ENCODE data around the gene PFKFB3.
"Not testable (repeated sequence)": the region's sequence is repeated elsewhere in the genome, so short reads cannot be mapped to it uniquely, and the experiment has no call there.

Gene PFKFB3

DNA sequence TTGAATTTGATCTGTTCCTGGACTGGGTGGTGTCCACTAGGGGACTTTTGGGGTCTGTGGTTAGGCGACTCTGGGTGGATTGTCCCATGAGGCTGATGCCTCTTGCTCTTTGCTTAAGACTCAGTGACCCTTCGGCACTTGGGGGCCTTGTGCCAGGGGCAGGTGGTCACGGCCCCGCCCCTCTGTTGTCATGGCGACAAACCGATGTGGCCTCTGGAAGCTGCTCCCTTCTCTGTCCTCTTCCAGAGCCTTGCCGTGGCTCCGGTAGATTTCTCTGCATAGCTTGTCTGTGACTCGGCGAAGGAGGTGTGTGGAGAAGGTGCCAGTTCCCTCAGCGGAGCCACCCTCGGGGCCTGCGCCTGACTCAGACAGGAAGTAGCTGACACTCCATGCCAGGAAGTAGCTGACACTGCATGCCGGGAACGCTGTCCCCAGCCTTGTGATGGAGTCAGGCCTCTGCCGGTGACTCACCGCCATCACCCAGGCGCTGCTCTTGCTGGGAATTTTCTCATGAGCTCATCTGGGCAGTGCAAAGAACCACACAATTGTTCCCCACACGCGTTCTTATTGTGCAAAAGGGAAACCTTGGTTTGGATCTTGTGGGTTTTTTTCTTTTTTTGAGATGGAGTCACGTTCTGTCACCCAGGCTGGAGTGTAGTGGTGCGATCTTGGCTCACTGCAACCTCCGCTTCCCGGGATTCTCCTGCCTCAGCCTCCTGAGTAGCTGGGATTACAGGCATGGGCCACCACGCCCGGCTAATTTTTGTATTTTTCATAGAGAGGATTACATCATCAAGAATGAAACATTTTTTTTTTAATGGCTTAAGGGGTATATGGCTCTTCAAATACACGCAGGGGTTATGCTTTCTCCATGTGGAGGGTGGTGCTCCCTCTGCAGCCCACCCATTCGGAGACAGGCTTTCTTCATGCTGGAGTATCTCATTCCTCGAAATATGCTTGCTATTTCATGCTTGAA is 72.6 kb downstream of the PFKFB3 start:
- peak; percentile 90 to 93 for DNase-seq

DNA sequence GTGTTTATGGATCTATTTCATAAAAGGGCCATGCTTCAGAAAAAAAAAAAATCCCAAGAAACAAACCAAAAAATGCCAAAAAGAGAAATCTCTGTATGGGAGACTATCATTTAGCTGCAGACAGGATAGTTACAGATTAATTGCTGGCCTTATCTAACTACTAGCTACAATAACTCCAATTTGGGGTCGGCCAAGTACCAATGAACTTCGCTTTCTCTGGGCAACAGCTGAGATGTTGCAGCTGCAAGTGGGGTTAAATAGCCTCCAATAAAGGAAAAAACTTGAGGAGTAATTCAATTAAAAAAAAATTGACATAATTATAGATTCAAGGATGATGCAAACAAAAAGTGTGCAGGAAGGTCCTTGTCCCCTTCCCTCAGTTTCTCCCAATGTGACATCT is 73.6 kb downstream of the PFKFB3 start:
- DNase-seq, result no peak

DNA sequence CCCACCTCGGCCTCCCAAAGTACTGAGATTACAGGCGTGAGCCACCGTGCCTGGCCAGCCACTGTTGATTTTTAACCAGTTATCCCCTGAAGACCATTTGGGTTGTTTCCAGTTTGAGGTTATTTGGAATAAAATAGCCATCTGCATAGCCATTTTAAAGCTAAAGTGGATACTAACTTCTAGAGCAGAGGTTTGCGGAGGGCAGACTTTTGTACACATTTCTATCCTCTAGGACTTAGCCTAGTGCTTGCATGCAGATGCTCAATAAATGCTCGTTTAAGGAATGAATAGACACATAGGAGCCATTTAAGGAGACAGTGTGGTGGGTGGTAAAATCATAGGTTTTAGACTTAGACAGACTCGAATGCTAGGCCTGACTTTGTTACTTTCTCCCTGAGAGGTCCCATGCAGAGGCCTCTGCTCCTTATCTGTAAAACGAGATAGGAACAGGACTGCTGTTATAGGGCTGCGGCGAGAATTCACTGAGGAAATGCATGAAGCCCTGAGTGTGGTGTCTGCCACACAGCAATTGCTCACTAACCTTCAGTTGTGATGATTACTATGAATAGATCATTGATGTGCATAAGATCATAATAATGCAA is 75.9 kb downstream of the PFKFB3 start:
- no peak for DNase-seq

DNA sequence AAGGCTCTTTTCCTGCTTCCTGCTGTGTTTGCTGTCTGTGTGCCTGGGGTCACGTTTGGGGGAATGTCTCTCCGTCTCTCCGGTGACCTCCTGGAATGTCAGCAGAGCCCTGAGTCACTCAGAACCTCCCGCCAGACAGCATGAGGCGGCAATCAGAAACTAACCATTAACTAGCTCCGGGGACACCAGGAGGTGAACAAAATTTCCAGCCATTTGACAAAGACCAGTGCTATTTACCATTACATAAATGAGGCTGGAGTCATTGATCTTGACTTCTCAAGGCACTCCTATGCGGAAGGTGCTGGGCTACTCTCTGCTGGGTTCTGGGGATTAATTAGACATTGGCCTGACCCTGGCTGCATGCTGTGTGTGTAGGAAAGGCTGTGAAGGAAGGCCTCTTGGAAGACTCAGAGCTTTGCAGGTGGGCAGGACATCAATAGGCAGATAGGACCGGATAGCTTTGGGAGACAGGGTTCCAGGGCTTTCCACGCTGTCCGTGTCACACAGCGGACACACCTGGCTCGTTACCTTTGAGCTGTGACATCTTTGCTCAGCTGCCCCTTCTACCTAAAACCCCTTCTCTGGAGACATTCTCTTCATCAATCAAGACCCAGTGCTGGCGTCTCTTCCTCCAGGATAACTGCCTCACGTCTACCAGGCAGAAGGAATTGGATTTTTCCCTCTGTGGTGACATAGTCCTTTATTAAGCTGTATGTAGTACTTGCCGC is 77.0 kb downstream of the PFKFB3 start:
- DNase-seq, result no peak

DNA sequence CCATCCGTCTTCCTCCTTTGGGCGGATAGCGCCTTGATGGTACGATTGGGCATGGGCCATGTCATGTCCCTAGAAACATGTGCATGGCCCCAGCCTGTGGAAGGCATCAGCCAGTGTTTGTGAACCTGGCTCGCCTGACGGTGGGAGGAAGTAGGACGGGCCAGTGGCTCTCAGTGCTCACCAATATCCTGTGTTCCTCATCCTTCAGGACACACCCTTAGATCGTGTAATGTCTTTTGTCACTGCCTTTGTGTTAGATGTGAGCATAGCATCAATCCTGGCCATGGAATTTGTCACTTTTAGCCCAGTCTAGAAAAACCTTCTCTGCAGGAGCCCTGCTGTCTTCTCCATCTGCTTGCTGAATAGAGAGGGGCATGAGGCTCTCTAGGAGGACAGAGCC is 77.6 kb downstream of the PFKFB3 start:
- DNase-seq, result no peak

DNA sequence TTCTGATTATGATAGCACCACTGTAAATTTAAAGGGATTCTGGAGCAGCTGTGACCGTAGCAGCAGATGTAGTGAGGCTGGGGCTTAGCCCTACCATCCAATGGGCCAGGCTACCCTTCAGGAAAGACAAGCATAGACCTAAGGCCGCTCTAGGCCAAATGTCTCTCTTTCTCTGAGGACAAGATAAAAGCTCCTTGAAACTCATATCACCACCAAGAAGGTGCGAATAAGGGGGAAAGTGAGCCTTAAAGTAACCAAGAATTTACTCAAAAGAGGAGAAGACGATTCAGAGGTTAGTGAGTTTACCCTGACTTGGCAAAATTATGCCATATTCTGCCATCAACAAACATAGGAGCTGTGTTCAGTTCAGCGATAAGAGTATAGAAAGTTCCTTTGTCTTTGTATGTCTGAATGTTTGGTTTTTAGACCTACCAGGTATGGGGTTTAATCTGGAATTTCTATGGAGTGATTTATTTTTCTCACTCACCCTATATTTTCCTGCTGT is 79.8 kb downstream of the PFKFB3 start:
- DNase-seq, result no peak

DNA sequence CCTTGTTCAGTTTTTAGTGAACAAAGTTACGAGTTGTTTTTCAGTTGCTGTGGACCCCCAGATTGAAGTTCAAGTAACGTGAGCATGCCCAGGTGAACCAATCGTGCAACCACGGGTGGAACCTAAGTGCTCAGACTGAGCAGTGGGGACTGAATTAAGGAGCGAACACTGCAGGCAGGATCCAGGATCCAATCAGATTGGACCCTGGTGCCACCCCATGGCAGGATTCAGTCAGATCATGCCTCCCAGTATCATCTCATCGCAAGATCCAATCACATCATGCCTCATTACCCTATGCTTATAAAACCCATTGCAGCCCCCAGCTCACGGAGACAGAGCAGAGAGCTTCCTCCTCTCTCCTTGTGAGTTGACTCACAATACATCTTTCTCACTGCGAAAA is 80.9 kb downstream of the PFKFB3 start:
- no peak for DNase-seq

DNA sequence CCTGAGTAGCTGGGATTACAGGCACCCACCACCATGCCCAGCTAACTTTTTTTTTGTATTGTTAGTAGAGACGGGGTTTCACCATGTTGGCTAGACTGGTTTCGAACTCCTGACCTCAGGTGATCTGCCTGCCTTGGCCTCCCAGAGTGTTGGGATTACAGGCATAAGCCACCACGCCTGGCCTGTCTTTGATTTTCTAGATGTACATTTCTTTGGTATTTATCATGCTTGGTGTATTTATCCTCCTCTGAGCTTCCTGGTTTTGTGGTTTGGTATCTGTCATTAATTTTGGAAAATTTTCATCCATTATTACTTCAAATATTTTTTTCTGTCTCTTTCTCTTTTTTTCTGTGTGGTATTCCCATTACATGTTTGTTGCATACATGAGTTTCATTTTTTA is 87.9 kb downstream of the PFKFB3 start:
- not testable (repeated sequence) for DNase-seq

DNA sequence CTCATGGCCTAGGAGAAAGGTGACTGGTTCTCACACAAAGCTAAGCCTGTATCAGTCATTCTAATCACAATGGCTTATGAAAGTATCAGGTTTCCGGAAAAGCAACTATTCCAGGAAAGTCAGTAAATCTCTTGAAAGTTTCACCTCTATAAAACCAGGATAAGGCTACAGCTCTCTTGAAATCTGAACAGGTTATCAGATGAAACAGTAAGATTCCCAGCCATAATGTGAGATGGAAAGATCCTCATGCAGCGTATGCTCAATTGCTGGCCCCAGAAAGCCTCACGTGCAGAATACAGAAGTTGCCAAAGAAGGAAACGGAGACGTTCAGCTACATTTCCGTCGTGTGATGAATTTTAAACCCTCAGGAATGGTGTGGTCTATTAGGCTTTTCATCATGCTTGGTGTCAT is 90.0 kb downstream of the PFKFB3 start:
- no peak for DNase-seq

DNA sequence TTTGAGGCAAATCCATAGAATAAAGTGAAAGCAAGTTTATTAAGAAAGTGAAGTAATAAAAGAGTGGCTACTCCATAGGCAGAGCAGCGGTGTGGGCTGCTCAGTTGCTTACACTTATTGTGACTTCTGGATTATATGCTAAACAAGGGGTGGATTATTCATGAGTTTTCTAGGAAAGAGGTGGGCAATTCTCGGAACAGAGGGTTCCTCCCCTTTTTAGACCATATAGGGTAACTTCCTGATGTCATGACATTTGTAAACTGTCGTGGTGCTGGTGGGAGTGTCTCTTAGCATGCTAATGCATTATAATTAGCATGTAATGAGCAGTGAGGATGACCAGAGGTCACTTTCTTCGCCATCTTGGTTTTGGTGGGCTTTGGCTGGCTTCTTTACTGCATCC is 93.7 kb downstream of the PFKFB3 start:
- not testable (repeated sequence) for DNase-seq

DNA sequence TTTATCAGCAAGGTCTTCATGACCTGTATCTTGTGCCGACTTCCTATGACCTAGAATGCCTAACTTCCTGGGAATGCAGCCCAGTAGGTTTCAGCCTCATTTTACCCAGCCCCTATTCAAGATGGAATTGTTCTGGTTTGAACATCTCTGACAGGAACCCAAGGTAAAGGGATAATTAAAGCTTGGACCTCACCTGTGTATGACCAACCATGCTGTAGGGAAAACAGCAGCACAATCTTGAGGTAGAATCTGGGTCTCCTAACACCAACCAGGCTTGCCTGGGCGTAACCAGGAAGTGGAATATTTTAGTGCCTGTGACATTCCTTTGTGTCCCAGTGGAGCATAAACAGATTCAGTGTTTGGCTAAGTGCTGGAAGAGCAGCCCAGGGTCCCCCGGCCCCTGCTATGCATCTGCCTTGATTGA is 94.1 kb downstream of the PFKFB3 start:
- DNase-seq, result no peak

DNA sequence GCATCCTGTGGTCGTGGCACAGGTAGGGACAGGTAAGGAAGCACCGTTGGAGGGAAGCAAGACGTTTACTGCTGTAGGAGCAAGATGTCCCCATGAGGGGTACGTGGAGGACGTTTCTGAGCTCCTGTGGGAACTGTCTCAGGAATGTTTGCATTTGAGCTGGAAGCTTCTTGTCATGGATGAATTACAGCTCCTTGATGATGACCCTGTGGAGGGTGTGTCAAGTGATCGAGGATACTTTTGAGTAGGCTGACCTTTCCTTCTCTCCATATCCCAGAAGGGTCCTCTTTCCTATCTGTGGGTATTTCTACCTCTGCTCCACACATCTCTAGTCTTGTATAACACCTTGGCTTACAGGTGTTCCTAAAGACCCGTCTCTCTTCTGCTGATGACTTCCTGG is 94.8 kb downstream of the PFKFB3 start:
- DNase-seq, result no peak

DNA sequence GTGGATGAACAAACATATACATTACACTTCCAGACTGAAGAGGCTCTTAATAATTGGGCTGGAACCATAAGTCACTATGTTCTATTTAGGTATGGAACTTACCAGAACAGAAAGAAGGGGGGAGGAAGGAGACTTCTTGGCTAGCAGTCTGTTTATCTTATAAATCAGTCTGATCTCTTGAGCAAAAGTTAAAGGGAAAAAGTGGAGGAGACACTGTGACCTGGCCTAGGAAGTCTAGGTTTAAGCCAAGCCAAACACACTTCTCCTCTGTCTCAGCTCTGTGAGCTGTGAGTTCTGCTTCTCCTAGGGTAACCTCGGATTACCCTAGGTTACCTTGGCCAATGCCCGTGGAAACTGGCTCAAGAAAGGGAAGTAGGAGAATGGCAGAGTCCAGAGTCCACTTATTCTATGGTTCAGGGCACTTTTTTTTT is 95.2 kb downstream of the PFKFB3 start:
- no peak for DNase-seq

DNA sequence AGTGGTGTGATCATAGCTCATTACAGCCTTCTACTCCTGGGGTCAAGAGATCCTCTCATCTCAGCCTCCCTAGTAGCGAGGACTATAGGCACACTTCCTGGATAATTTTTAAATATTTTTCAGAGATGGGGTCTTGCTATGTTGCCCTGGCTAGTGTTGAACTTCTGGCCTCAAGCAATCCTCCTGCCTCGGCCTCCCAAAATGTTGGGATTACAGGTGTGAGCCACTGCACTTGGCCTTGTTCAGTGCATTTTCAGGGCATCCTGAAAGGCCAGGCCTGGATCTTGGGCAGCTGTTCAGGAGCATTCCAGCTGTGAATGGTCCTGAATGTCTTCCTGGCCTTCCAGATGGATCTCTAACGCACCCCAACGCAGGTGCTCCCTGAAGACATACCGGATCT is 95.7 kb downstream of the PFKFB3 start:
- no peak for DNase-seq

DNA sequence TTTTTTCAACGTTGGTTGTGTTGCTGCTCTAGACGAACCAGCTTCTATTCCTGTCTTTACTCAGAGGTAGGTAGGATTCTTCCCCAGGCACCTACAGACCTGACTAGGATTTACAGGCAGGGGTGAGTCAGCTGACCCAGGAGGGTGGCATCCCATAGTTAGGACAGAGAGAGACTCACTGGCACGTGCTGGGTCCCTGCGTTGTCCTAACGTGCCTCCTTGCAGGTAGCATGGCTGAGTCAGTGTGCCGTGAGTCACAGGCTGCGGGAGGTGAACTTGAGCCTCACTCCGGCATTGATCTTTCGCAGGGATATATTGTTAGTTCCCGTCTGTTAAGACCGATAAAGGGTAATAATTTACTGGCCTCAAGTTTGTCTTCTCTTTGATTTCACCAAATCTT is 96.5 kb downstream of the PFKFB3 start:
- DNase-seq, result no peak

DNA sequence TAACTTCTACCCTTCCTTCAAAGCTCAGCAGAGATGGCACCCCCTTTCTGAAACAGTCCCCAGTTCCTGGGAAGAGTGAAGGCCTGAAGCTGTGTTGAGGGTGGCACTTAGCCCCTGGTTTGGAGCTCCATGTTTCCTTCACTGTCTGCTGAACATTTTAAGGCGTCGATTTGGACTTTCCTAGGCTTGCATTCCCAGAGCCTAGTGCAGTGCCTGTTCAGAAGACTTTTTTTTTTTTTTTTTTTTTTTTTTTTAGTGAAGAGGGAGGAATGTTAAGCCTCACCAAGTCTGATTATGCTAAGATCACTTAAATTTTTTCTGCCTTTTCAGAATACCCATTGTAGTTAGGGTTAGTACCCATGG is 97.0 kb downstream of the PFKFB3 start:
- no peak for DNase-seq

DNA sequence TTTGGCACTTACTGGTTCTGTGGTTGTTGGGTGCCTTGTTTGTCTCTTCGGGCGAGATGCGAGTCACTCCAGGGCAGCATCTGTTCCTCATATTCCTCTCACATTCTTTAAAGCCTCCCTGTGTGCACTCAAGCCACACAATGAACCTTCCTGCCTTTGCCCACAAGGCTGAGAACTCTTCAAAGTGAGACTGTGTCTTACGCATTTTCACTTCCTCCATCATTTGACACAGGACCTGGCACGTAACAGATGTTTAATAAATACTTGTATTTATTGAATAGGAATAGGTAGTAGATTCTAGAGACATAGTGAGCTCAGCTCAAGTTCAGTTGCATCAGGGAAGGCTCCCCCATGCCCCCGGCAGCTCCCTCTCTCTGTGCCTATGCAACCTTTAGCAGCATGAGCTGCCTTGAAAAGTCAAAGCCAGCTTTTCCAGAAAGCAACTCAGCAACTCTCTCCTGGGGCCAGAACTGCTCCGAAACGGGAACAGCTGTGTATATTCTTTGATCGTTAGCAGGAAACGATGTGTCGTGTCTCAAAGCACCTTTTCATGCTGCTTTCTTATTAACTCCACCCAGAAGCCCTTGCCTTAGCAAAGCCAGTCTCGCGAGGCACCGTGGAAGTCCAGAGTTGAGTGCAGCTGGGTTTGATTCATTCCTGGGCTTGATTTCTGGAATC is 97.5 kb downstream of the PFKFB3 start:
- DNase-seq, result no peak

DNA sequence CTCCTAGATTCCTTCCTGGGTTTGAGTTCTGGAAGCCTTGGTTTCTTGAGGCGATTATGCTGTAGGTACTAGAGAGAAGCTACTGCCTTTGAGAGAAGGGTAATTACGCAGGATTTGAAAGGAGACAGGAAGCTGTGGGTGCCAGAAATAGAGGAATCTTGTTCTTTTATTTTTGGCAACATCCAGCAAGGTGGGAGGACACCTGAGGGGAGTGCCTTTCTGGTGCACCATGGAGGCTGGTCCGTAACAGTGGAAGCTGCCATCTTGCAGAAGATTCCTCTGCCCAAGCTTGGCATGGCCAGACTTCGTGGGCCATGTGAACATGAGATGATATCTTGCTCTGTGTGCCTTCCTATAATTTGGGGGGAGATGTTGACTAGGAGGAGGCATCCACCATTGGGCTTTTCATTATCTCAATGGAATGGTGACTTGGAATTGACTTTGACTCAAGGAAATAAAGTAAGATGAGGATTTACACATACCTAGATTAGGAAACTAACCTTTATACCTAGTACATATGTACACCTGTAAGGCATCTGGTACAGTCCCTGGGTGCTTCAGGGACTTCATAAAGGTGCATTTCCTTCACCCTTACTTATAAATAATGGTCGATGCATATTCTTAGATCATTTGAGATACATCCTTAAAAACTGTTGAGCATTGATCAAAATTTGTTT is 98.2 kb downstream of the PFKFB3 start:
- DNase-seq, result no peak

DNA sequence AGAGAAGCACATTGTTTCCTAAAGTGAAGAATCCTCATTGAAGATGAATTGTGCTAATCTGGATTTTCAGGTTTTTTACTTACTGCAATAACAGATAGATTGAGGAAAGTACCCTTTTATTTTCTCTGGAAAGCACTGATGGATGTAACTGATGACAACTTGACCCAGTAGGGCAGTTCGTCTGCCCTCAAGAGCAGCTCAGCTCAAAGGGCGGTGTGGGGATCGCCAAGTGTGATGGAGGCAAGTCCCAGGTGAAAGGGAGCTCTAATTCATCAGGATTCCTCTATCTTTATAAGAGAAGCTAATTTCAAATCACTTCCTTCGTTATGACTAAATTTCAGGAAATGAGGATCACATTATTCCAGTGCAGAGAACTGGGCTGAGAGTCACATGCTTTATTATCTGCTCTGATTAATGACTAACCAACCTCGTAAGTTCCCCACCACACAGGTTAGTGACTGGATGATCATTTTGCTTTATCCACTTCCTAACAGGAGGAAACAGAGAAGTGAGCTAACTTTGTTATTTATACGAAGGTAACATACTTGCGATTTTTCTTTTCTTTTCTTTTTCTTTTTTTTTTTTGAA is 98.8 kb downstream of the PFKFB3 start:
- no peak for DNase-seq

All from activated CD4-positive, alpha-beta T cell treated with anti-CD3 and anti-CD28 coated beads, Interleukin-2, amount 50 U/mL, for 4 hours (primary cell).